Smooth muscle cell (in vitro differentiated cells): ENCODE measurements around the gene CACNA1F. TPM values are rescaled to one million over a fixed set of nuclear protein-coding genes. Genes with fewer than 3 reads are reported as not detected.

Experiments used
- DNase-seq: peaks from one replicate; lab custom pipeline; 2025; ENCODE audit not compliant: unreplicated experiment; lab: John Stamatoyannopoulos, UW
- H2AFZ ChIP-seq: fragments of 200-600 bp; sonication (generic); 2 replicates; pipeline ENCODE4 v1.6.0; 2016; ENCODE audit warnings: antibody characterized with exemption, low read depth, mild to moderate bottlenecking
- H3F3A ChIP-seq: fragments of 200-600 bp; sonication (generic); 2 replicates; pipeline ENCODE4 v1.6.0; 2017; ENCODE audit warnings: antibody characterized with exemption, low read depth
- H3K27ac ChIP-seq: fragments of 200-600 bp; sonication (generic); 2 replicates; pipeline ENCODE4 v1.5.1; 2016; ENCODE audit warnings: low read depth, mild to moderate bottlenecking
- H3K27me3 ChIP-seq: fragments of 200-600 bp; sonication (generic); 2 replicates; pipeline ENCODE4 v1.6.1; 2016; ENCODE audit warnings: low read depth, mild to moderate bottlenecking
- H3K36me3 ChIP-seq: fragments of 200-600 bp; sonication (generic); 2 replicates; pipeline ENCODE4 v1.5.1; 2016; ENCODE audit warnings: low read depth
- H3K4me1 ChIP-seq: fragments of 200-600 bp; sonication (generic); 2 replicates; pipeline ENCODE4 v1.5.1; 2016; ENCODE audit warnings: low read depth
- H3K4me2 ChIP-seq: fragments of 200-600 bp; sonication (generic); 2 replicates; pipeline ENCODE4 v1.6.0; 2016; ENCODE audit warnings: mild to moderate bottlenecking
- H3K4me3 ChIP-seq: fragments of 200-600 bp; sonication (generic); 2 replicates; pipeline ENCODE4 v1.5.1; 2016; ENCODE audit warnings: mild to moderate bottlenecking
- H3K79me2 ChIP-seq: fragments of 200-600 bp; sonication (generic); 2 replicates; pipeline ENCODE4 v1.6.0; 2016; ENCODE audit warnings: low read depth, mild to moderate bottlenecking
- H3K9ac ChIP-seq: fragments of 200-600 bp; sonication (generic); 2 replicates; pipeline ENCODE4 v1.6.0; 2016; ENCODE audit warnings: low read depth
- H3K9me3 ChIP-seq: fragments of 200-600 bp; sonication (generic); replicated peaks from 2 replicates; pipeline ENCODE4 v1.5.1; 2016; ENCODE audit warnings: low read depth
- H4K20me1 ChIP-seq: fragments of 200-600 bp; sonication (generic); 2 replicates; pipeline ENCODE4 v1.6.0; 2016; ENCODE audit warnings: low read depth
- CTCF ChIP-seq: fragments of 200-600 bp; sonication (generic); IDR thresholded peaks from 2 replicates; pipeline ENCODE4 v1.5.1; 2017; ENCODE audit warnings: borderline replicate concordance, mild to moderate bottlenecking, antibody characterized with exemption; ENCODE audit not compliant: insufficient read depth, poor library complexity, severe bottlenecking
- WGBS: methylation state at CpG from one replicate; pipeline ENCODE4 v1.1.7; 2016; ENCODE audit warnings: low lambda C conversion rate; 5-methylcytosine and 5-hydroxymethylcytosine counted together
- polyA plus RNA-seq: library from polyadenylated mRNA; unstranded; fragments of >200 nt; fragmentation: Nextera tagmentation; extraction: Ambion mirVana; gene quantifications from 2 replicates; pipeline ENCODE4 v1.2.1, GENCODE V29; 2016
- total RNA-seq: library from RNA; depleted of rRNA; stranded (reverse); fragments of >200 nt; gene quantifications from 2 replicates; pipeline ENCODE4 v1.2.3, GENCODE V29; 2014

The CACNA1F gene
- total and polyA plus RNA-seq, 2 experiments from 2014 or later, result 0.34 TPM; not detected in 1

DNA sequence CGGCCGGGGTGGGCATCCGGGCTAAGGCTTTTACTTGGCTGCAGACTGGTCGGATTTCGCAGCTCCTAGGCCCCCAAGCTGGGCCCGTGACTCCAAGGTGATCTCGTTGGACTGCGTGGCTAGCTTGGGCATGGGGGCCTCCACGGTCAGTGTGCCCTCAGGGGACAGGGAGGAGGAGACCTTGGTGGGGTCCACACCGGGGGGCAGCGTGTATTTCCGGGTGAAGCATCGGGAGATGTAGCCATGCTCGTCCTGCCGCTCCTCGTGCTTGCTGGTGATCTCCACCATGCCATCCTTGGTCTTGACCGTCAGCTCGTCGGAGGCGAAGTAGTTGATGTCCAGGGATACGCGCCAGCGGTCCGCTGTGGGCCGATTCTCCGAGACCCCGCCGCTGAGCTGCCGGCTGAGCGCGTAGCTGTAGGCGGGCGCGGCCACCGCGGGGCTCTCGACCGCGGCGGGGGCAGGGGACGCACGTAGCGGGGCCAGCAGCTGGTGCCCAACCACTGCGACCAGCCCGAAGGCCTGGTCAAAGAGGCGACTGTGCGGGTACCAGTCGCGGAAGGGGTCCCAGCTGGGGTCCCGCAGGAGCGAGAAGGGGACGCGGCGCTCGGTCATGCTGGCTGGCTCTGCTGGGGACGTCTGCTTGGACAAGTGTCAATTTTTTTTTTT lies 881 bp upstream of the CACNA1F start:
- WGBS, result 93% methylated on average over 56 of the region's 56 CpGs
- Histone ChIP-seq H2AFZ (no peak overlapping the region), H3K79me2 (no peaks in the 10 kb centered on the region), H3K9me3 (no peaks in the 10 kb centered on the region), H3K4me1 (no peaks in the 10 kb centered on the region), H3K9ac (no peak overlapping the region), H3F3A (no peaks in the 10 kb centered on the region), H3K36me3 (no peaks in the 10 kb centered on the region), H3K4me3 (no peak overlapping the region), H4K20me1 (no peaks in the 10 kb centered on the region), H3K27ac (no peak overlapping the region), H3K27me3 (no peaks in the 10 kb centered on the region), H3K4me2 (no peak overlapping the region)
- DNase-seq, result no peak
- TF ChIP-seq CTCF, result no peak

- H3K4me1 ChIP-seq, result no peaks in the 10 kb centered on the region
- no peak overlapping the region for H3K9ac ChIP-seq
- H3K9me3 ChIP-seq, result no peaks in the 10 kb centered on the region
- no peaks in the 10 kb centered on the region for H3F3A ChIP-seq
- WGBS, result 83% methylated on average over 2 of the region's 2 CpGs
- H3K27me3 ChIP-seq, result no peaks in the 10 kb centered on the region
- H3K4me2 ChIP-seq, result no peak overlapping the region
- no peak overlapping the region for H2AFZ ChIP-seq
- DNase-seq, result no peak
- no peaks in the 10 kb centered on the region for H4K20me1 ChIP-seq
- no peaks in the 10 kb centered on the region for H3K36me3 ChIP-seq
- no peak overlapping the region for H3K27ac ChIP-seq
- H3K79me2 ChIP-seq, result no peaks in the 10 kb centered on the region
- TF ChIP-seq CTCF, result no peak
- no peak overlapping the region for H3K4me3 ChIP-seq
These were observed 615 bp downstream of the CACNA1F start for GRCh38 chrX:49232525-49232924.

DNA sequence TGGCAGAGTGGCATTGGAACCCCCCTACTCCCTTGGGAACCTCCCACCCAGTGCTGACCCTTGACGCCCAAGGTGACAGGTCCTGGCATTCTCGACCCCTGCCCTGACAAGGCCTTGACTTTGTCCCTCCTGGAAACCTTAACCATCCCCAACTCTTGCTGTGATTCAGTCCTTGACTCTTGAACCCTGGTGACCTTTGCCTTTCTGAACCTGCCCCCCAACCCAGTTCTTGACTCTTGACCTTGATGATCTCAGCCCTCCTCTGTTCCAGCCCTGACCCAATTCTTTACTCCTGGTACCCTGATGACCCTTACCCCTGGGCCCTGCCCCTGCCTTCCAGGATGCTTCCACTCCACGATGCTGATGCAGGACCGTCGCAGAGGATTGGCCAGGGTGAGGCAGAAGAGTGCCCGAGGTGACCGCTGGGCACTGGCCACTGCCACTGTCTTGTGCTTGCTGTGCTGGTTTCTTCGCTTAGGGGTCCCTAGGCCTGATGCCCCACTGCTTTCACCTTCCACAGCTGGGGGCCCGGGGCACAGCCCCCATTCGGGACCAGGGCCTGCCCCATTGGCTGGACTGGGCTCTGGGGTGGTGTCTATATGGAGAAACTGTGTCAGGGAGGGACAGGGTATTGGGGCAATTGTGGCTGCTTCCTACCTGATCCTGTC lies 1.7 kb downstream of the CACNA1F start:
- TF ChIP-seq CTCF, result no peak
- Histone ChIP-seq H3K9ac (no peak overlapping the region), H3K27me3 (no peaks in the 10 kb centered on the region), H4K20me1 (no peaks in the 10 kb centered on the region), H3K9me3 (no peaks in the 10 kb centered on the region), H2AFZ (no peak overlapping the region), H3K36me3 (no peaks in the 10 kb centered on the region), H3K4me2 (no peak overlapping the region), H3K79me2 (no peaks in the 10 kb centered on the region), H3K27ac (no peak overlapping the region), H3K4me3 (no peak overlapping the region), H3K4me1 (no peaks in the 10 kb centered on the region), H3F3A (no peaks in the 10 kb centered on the region)
- WGBS, result 87% methylated on average over 10 of the region's 10 CpGs
- DNase-seq, result no peak
